OCI-LY3 (cell line): ENCODE data around the gene PROM1.

Experiments used
- H2AFZ ChIP-seq: fragments of 200-600, 300-600 bp; shearing (Covaris generic); 2 replicates; pipeline ENCODE4 v1.6.0; 2014; ENCODE audit warnings: antibody characterized with exemption, low read depth, low read length
- H3K27ac ChIP-seq: fragments of 200-600, 300-600 bp; sonication (generic); 2 replicates; pipeline ENCODE4 v1.5.1; 2014; ENCODE audit warnings: mild to moderate bottlenecking, low read length, moderate library complexity, mixed read lengths
- H3K27me3 ChIP-seq: fragments of 200-600, 300-600 bp; sonication (generic); 2 replicates; pipeline ENCODE4 v1.6.1; 2014; ENCODE audit warnings: low read depth, low read length, mixed read lengths
- H3K36me3 ChIP-seq: fragments of 200-600, 300-600 bp; sonication (generic); replicated peaks from 2 replicates; pipeline ENCODE3; 2014; ENCODE audit warnings: low read depth, low read length, mixed read lengths
- H3K4me1 ChIP-seq: fragments of 300-600, 200-600 bp; sonication (generic); 2 replicates; pipeline ENCODE4 v1.6.1; 2014; ENCODE audit warnings: low read length, mixed read lengths
- H3K4me2 ChIP-seq: fragments of 200-600, 300-600 bp; sonication (generic); 2 replicates; pipeline ENCODE4 v1.6.1; 2014; ENCODE audit warnings: low read length, mixed read lengths
- H3K4me3 ChIP-seq: fragments of 300-600, 200-600 bp; sonication (generic); 2 replicates; pipeline ENCODE4 v1.5.1; 2014; ENCODE audit warnings: antibody characterized with exemption, mild to moderate bottlenecking, low read length, moderate library complexity
- H3K79me2 ChIP-seq: fragments of 300-600, 200-600 bp; shearing (Covaris generic); 2 replicates; pipeline ENCODE4 v1.6.1; 2014; ENCODE audit warnings: mild to moderate bottlenecking, low read length, mixed read lengths
- H3K9ac ChIP-seq: fragments of 300-600, 200-600 bp; shearing (Covaris generic); 2 replicates; pipeline ENCODE4 v1.6.0; 2014; ENCODE audit warnings: mild to moderate bottlenecking, low read length, moderate library complexity
- H3K9me3 ChIP-seq: fragments of 200-600, 300-600 bp; shearing (Covaris generic); 2 replicates; pipeline ENCODE4 v1.6.1; 2014; ENCODE audit warnings: low read length, mixed read lengths; ENCODE audit not compliant: insufficient read depth
- H4K20me1 ChIP-seq: fragments of 200-600, 300-600 bp; sonication (generic); 2 replicates; pipeline ENCODE4 v1.6.1; 2016; ENCODE audit warnings: low read length, mixed read lengths; ENCODE audit not compliant: insufficient read depth
- CTCF ChIP-seq: fragments of 200-600, 300-600 bp; sonication (generic); IDR thresholded peaks from 2 replicates; pipeline ENCODE4 v1.5.1; 2014; ENCODE audit warnings: antibody characterized with exemption, low read length, low read depth
- EZH2phosphoT487 ChIP-seq: fragments of 200-600 bp; shearing (Covaris generic); IDR thresholded peaks from 2 replicates; pipeline ENCODE4 v1.6.1; 2018; ENCODE audit warnings: antibody characterized with exemption, mixed run types, low read depth

Gene PROM1

DNA sequence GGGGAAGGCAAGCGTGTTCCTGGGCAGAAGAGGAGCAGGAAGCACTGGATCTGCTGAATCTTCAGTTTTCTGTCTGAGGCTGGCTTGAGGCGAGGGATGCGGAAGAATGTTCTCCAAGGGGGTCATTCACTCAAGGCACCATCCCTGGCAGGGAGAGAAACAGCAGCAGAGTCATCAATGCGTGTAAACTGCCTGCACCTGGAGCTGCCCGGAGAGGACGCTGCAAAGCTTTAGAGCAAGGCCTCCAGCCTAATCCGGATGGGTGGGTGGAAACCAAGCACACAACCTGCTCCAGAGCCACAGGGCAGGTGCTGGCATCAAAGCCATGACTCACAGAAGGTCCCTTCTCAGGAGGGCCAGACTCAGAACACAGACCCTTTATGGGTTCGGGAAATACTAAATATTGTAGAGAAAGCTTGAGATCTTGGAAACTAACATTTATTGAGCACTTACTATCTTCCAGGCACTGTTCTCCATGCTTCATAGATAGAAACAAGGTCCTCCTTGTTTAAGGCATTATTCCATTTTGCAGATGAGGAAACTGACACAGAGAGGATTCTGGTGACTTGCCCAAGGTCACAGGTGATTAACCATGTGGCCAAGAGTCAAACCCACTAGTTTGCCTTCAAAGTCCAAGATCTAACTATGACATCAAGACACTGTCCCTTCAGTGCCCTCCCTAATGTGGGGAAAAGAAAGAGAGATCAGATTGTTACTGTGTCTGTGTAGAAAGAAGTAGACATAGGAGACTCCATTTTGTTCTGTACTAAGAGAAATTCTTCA, 7.7 kb downstream of the PROM1 start:
- Histone ChIP-seq H3K9me3 (no peaks in the 10 kb centered on the region), H2AFZ (no peak overlapping the region), H3K4me3 (no peak overlapping the region), H3K79me2 (no peaks in the 10 kb centered on the region), H3K27ac (no peak overlapping the region), H4K20me1 (no peaks in the 10 kb centered on the region), H3K36me3 (no peaks in the 10 kb centered on the region), H3K9ac (no peak overlapping the region), H3K27me3 (no peaks in the 10 kb centered on the region), H3K4me1 (peaks cover 29% of the 10 kb centered on the region), H3K4me2 (no peak overlapping the region)
- TF ChIP-seq CTCF (no peak), EZH2phosphoT487 (no peak)

- no peaks in the 10 kb centered on the region for H3K79me2 ChIP-seq
- no peak overlapping the region for H3K4me3 ChIP-seq
- no peaks in the 10 kb centered on the region for H3K36me3 ChIP-seq
These were observed 8.8 kb downstream of the PROM1 start for GRCh38 chr4:16075061-16075460.

DNA sequence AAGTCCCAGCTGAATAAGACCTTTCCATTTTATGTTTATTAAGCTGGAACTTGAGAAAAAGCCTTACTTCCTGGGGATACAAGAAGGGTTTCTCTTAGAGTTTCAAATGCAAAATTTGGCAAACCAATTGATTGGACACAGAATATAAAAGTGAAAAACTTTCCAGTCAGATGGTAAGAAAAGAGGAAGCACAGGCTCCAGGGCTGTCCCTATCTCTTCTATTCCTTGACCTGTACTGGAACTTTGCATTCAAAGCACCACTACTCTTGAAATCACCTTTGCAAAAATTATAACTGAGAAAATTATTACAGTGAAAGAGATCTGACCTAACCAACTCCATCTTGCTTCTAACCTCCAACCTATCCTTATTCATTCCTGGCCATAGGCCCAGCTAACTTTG, 11.7 kb downstream of the PROM1 start:
- Histone ChIP-seq H3K4me3 (no peak overlapping the region), H3K27me3 (no peaks in the 10 kb centered on the region), H3K4me2 (no peak overlapping the region), H3K36me3 (no peaks in the 10 kb centered on the region), H3K4me1 (peaks cover 12% of the 10 kb centered on the region), H2AFZ (no peak overlapping the region), H3K79me2 (no peaks in the 10 kb centered on the region), H3K27ac (no peak overlapping the region), H3K9me3 (no peaks in the 10 kb centered on the region), H3K9ac (no peak overlapping the region), H4K20me1 (no peaks in the 10 kb centered on the region)
- TF ChIP-seq CTCF (no peak), EZH2phosphoT487 (no peak)

More at GRCh38 chr4:16075061-16075460, 8.8 kb downstream of the PROM1 start:
- TF ChIP-seq EZH2phosphoT487 = no peak
- no peak for TF ChIP-seq CTCF
- no peak overlapping the region for H3K27ac ChIP-seq
- no peak overlapping the region for H2AFZ ChIP-seq
- H3K4me2 ChIP-seq = no peak overlapping the region
- no peaks in the 10 kb centered on the region for H3K9me3 ChIP-seq
- H3K27me3 ChIP-seq = no peaks in the 10 kb centered on the region
- H4K20me1 ChIP-seq = no peaks in the 10 kb centered on the region
- no peak overlapping the region for H3K9ac ChIP-seq
- peaks cover 29% of the 10 kb centered on the region for H3K4me1 ChIP-seq

GRCh38 chr4:16070203-16070602, 13.6 kb downstream of the PROM1 start:
- H3K79me2 ChIP-seq = no peaks in the 10 kb centered on the region

More at GRCh38 chr4:16070203-16070602, 13.6 kb downstream of the PROM1 start:
- Histone ChIP-seq H3K36me3 (no peaks in the 10 kb centered on the region), H3K9me3 (no peaks in the 10 kb centered on the region), H3K27me3 (no peaks in the 10 kb centered on the region), H2AFZ (no peak overlapping the region), H3K9ac (no peak overlapping the region), H3K4me3 (no peak overlapping the region), H3K4me2 (no peak overlapping the region), H3K27ac (no peak overlapping the region), H3K4me1 (peaks cover 12% of the 10 kb centered on the region), H4K20me1 (no peaks in the 10 kb centered on the region)
- no peak for TF ChIP-seq EZH2phosphoT487
- TF ChIP-seq CTCF = no peak
